Heart left ventricle (tissue), 13 donors: ENCODE data around the gene TLK2.

Source experiments
- POLR2A ChIP-seq, 2 donors: fragments of 450-650 bp; IDR thresholded peaks; one replicate each; pipeline ENCODE4 v1.6.1; 2017; ENCODE audit warnings: antibody characterized with exemption in 2 of 2, mild to moderate bottlenecking in 2 of 2, moderate library complexity in 2 of 2
- TF ChIP-seq, protein P1 (sequence below), 12 donors: fragments of 200-600 bp; sonication (generic) in 4 of 12; IDR thresholded peaks; one replicate each; pipeline versions ENCODE4 v1.5.0 to v1.8.0; 2018 to 2022; ENCODE audit warnings: antibody characterized with exemption in 12 of 12, mild to moderate bottlenecking in 5 of 12
- donor health status: ischemic (EF 13 %, LVEDD 7.1; RV severe dilation, severe dysfunction).
- donor health status: DM: no; HTN: yes; CAD: no.
- donor health status: DM: no; HTN: no; CAD: no.
- donor health status: ischemic (EF 25% LVEDD 6.9; RV normal size, moderate dysfunction).
- donor health status: ischemic (EF 25% LVEDD 5.7; RV mildly dilated, moderate dysfunction).
- donor health status: ischemic (EF 35%, LVEDD 5.7; RV mildly dilated, moderate dysfunction).
- donor health status: nonischemic (EF 11% LVEDD 7.7; RV severe dilation, severe dysfunction).
- donor health status: DM: yes; HTN: yes; CAD: no.
- donor health status: PGD.
- donor health status: ischemic (EF 29% LVEDD 5.4; RV normal size, mild dysfunction).
- donor health status: nonischemic (EF 23%, LVEDD 6.1; RV moderate dilation, normal function).

GRCh38 chr17:62625870-62626200 is 147.2 kb downstream of the TLK2 start:
- TF ChIP-seq, protein P1, sequence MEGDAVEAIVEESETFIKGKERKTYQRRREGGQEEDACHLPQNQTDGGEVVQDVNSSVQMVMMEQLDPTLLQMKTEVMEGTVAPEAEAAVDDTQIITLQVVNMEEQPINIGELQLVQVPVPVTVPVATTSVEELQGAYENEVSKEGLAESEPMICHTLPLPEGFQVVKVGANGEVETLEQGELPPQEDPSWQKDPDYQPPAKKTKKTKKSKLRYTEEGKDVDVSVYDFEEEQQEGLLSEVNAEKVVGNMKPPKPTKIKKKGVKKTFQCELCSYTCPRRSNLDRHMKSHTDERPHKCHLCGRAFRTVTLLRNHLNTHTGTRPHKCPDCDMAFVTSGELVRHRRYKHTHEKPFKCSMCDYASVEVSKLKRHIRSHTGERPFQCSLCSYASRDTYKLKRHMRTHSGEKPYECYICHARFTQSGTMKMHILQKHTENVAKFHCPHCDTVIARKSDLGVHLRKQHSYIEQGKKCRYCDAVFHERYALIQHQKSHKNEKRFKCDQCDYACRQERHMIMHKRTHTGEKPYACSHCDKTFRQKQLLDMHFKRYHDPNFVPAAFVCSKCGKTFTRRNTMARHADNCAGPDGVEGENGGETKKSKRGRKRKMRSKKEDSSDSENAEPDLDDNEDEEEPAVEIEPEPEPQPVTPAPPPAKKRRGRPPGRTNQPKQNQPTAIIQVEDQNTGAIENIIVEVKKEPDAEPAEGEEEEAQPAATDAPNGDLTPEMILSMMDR (IDR thresholded peaks at IDR 0.05), result no peak
- TF ChIP-seq POLR2A (IDR thresholded peaks at IDR 0.05), result no peak
